Measurements from ENCODE around the gene DRD1.
"Not testable (repeated sequence)": the region's sequence is repeated elsewhere in the genome, so short reads cannot be mapped to it uniquely, and the experiment has no call there.

DRD1 gene

GRCh38 chr5:175466700-175467318, 22.8 kb upstream of the DRD1 start:
- peaks cover 4% of the 10 kb centered on the region; the same call in 1 of the 2 replicates for H3K27me3 ChIP-seq (ENCODE audit: insufficient read depth, low read length)

DNA sequence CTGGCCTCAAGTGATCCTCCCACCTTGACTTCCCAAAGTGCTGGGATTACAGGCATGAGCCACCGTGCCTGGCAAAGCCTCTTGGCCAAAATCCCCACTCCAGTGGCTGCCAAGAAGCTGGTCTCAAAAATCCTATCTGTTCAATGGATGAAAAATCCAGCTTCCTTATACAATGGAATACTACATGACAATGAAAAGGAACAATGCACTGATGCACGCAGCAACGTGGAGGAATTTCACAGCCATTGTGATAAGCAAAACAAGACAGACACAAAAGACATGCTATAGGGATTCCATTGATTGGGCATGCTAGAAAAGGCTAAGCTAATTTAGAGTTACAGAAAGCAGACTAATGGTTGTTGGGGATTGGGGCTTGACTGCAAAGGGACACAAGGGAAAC, 21.3 kb upstream of the DRD1 start:
- Histone ChIP-seq H3K9ac (ENCODE audit: low read depth, low read length) (no peak overlapping the region), H3K4me1 (ENCODE audit: insufficient read depth, low read length) (no peaks in the 10 kb centered on the region), H3K4me3 (ENCODE audit: low read length) (no peak overlapping the region), H3K9me3 (ENCODE audit: insufficient read depth, low read depth, low read length) (no peaks in the 10 kb centered on the region), H3K27me3 (ENCODE audit: insufficient read depth, low read length) (peaks cover 4% of the 10 kb centered on the region; the same call in 1 of the 2 replicates), H3K27ac (ENCODE audit: low read length) (no peak overlapping the region), H3K36me3 (ENCODE audit: insufficient read depth, low read depth, low read length) (no peaks in the 10 kb centered on the region)

More at GRCh38 chr5:175466700-175467318, 22.8 kb upstream of the DRD1 start:
- Histone ChIP-seq H3K4me3 (ENCODE audit: low read length) (no peak overlapping the region), H3K27ac (ENCODE audit: low read length) (no peak overlapping the region), H3K9ac (ENCODE audit: low read depth, low read length) (no peak overlapping the region), H3K9me3 (ENCODE audit: insufficient read depth, low read depth, low read length) (no peaks in the 10 kb centered on the region), H3K36me3 (ENCODE audit: insufficient read depth, low read depth, low read length) (no peaks in the 10 kb centered on the region), H3K4me1 (ENCODE audit: insufficient read depth, low read length) (no peaks in the 10 kb centered on the region)

DNA sequence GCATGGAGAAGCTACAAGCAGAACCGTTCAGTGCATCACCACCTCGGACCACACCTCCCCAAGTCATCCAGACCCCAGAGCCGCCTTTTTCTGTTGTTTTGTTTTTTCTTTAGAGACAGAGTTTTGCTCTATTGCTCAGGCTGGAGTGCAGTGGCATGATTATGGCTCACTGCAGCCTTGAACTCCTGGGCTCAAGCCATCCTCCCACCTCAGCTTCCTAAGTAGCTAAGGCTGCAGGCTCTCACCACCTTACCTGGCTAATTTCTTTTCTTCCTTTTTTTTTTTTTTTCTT, 20.9 kb upstream of the DRD1 start:
- no peaks in the 10 kb centered on the region for H3K36me3 ChIP-seq (ENCODE audit: insufficient read depth, low read depth, low read length)
- peaks cover 4% of the 10 kb centered on the region; the same call in 1 of the 2 replicates for H3K27me3 ChIP-seq (ENCODE audit: insufficient read depth, low read length)
- no peak overlapping the region for H3K4me3 ChIP-seq (ENCODE audit: low read length)
- H3K4me1 ChIP-seq (ENCODE audit: insufficient read depth, low read length) = no peaks in the 10 kb centered on the region
- no peak overlapping the region for H3K27ac ChIP-seq (ENCODE audit: low read length)
- no peak overlapping the region for H3K9ac ChIP-seq (ENCODE audit: low read depth, low read length)
- no peaks in the 10 kb centered on the region for H3K9me3 ChIP-seq (ENCODE audit: insufficient read depth, low read depth, low read length)

DNA sequence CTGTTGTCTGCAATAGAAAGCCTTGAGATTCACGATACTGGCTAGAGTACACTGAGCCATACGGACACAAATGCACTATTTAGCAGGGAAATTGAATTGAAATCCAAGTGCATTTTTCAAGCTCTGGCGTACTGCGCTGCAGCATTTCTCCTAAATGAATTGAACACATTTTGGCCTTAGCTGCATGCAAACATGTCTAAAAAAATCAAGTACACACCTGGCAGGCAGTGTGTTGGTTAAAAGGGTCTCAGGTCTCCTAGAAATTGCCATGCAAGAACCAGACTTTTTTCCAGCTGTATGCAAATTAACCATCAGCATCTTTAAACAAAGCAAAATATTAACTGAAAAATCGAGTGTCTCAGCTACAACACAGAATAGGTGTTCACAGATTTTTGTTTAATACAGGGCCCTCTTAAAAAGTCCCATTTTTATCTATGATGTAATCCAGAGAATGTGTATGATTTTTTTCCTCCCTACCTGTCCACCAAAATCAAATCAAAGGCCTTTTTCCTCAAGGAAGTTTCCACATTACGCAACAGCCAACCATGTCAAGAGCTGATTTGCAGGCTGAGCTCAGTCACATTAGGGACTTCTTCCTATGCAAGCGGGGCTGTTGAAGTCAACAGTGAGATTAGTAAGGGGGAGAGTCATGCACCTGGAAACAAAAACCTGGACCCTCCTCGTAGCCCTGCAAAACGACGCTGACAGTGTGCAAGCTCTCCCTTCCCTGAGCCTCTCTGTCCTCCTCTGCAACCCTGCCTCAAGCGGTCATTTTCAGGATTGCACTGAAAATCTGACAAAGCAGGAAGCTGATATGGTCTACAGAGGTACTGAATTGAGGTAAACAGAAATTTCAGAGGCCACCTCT, 20.3 kb upstream of the DRD1 start:
- H3K27ac ChIP-seq (ENCODE audit: low read length) = no peak overlapping the region
- peaks cover 4% of the 10 kb centered on the region; the same call in 1 of the 2 replicates for H3K27me3 ChIP-seq (ENCODE audit: insufficient read depth, low read length)
- H3K36me3 ChIP-seq (ENCODE audit: insufficient read depth, low read depth, low read length) = no peaks in the 10 kb centered on the region
- no peak overlapping the region for H3K4me3 ChIP-seq (ENCODE audit: low read length)
- H3K9ac ChIP-seq (ENCODE audit: low read depth, low read length) = no peak overlapping the region
- H3K9me3 ChIP-seq (ENCODE audit: insufficient read depth, low read depth, low read length) = no peaks in the 10 kb centered on the region
- no peaks in the 10 kb centered on the region for H3K4me1 ChIP-seq (ENCODE audit: insufficient read depth, low read length)

- Histone ChIP-seq H3K27me3 (ENCODE audit: insufficient read depth, low read length) (peaks cover 4% of the 10 kb centered on the region; the same call in 1 of the 2 replicates), H3K36me3 (ENCODE audit: insufficient read depth, low read depth, low read length) (no peaks in the 10 kb centered on the region), H3K4me3 (ENCODE audit: low read length) (no peak overlapping the region), H3K4me1 (ENCODE audit: insufficient read depth, low read length) (no peaks in the 10 kb centered on the region), H3K9ac (ENCODE audit: low read depth, low read length) (no peak overlapping the region), H3K27ac (ENCODE audit: low read length) (no peak overlapping the region), H3K9me3 (ENCODE audit: insufficient read depth, low read depth, low read length) (no peaks in the 10 kb centered on the region)
These were observed 19.7 kb upstream of the DRD1 start for GRCh38 chr5:175463641-175464040.

GRCh38 chr5:175461370-175461769, 17.4 kb upstream of the DRD1 start:
- no peaks in the 10 kb centered on the region for H3K9me3 ChIP-seq (ENCODE audit: insufficient read depth, low read depth, low read length)
- H3K36me3 ChIP-seq (ENCODE audit: insufficient read depth, low read depth, low read length) = no peaks in the 10 kb centered on the region
- no peak overlapping the region for H3K27ac ChIP-seq (ENCODE audit: low read length)
- no peak overlapping the region for H3K4me3 ChIP-seq (ENCODE audit: low read length)
- H3K9ac ChIP-seq (ENCODE audit: low read depth, low read length) = no peak overlapping the region
- H3K4me1 ChIP-seq (ENCODE audit: insufficient read depth, low read length) = no peaks in the 10 kb centered on the region
- H3K27me3 ChIP-seq (ENCODE audit: insufficient read depth, low read length) = peaks cover 3% of the 10 kb centered on the region; the same call in 1 of the 2 replicates

DNA sequence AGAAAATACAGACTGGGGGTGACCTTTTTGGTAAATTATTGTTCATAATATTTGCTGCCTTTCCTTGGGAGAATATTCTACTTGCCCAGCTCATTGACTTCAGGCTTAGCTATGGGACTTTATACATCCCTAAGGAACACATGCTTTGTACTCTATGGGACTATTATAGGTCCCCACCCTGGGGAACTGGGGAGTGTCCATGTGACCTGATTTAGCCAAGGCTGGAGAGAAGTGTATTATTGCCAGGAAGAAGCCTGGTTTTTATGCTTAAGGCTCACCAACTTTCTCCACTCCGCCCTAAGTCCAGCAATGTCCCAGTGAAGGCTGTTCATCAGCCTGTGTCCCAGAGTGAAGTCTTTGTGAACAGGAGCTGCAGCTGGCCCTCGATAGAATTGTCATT, 16.6 kb upstream of the DRD1 start:
- H3K4me3 ChIP-seq (ENCODE audit: low read length) = no peak overlapping the region
- H3K4me1 ChIP-seq (ENCODE audit: insufficient read depth, low read length) = no peaks in the 10 kb centered on the region
- no peaks in the 10 kb centered on the region for H3K27me3 ChIP-seq (ENCODE audit: insufficient read depth, low read length)

GRCh38 chr5:175460126-175460525, 16.1 kb upstream of the DRD1 start:
- Histone ChIP-seq H3K4me1 (ENCODE audit: insufficient read depth, low read length) (no peaks in the 10 kb centered on the region), H3K4me3 (ENCODE audit: low read length) (no peak overlapping the region), H3K27ac (ENCODE audit: low read length) (no peak overlapping the region), H3K27me3 (ENCODE audit: insufficient read depth, low read length) (no peaks in the 10 kb centered on the region), H3K9ac (ENCODE audit: low read depth, low read length) (no peak overlapping the region), H3K36me3 (ENCODE audit: insufficient read depth, low read depth, low read length) (no peaks in the 10 kb centered on the region), H3K9me3 (ENCODE audit: insufficient read depth, low read depth, low read length) (no peaks in the 10 kb centered on the region)

More for the DNA sequence above, 16.6 kb upstream of the DRD1 start:
- Histone ChIP-seq H3K27ac (ENCODE audit: low read length) (no peak overlapping the region), H3K36me3 (ENCODE audit: insufficient read depth, low read depth, low read length) (no peaks in the 10 kb centered on the region), H3K9ac (ENCODE audit: low read depth, low read length) (no peak overlapping the region), H3K9me3 (ENCODE audit: insufficient read depth, low read depth, low read length) (no peaks in the 10 kb centered on the region)

- H3K4me1 ChIP-seq (ENCODE audit: insufficient read depth, low read length) = no peaks in the 10 kb centered on the region
- no peak overlapping the region for H3K27ac ChIP-seq (ENCODE audit: low read length)
- no peak overlapping the region for H3K4me3 ChIP-seq (ENCODE audit: low read length)
- H3K36me3 ChIP-seq (ENCODE audit: insufficient read depth, low read depth, low read length) = no peaks in the 10 kb centered on the region
- H3K9ac ChIP-seq (ENCODE audit: low read depth, low read length) = no peak overlapping the region
- H3K9me3 ChIP-seq (ENCODE audit: insufficient read depth, low read depth, low read length) = no peaks in the 10 kb centered on the region
- H3K27me3 ChIP-seq (ENCODE audit: insufficient read depth, low read length) = no peaks in the 10 kb centered on the region; the same call in 1 of the 2 replicates
These were observed 13.5 kb upstream of the DRD1 start for GRCh38 chr5:175457466-175457865.

- Histone ChIP-seq H3K27ac (ENCODE audit: low read length) (no peak overlapping the region), H3K9me3 (ENCODE audit: insufficient read depth, low read depth, low read length) (no peaks in the 10 kb centered on the region), H3K4me1 (ENCODE audit: insufficient read depth, low read length) (no peaks in the 10 kb centered on the region), H3K36me3 (ENCODE audit: insufficient read depth, low read depth, low read length) (no peaks in the 10 kb centered on the region), H3K27me3 (ENCODE audit: insufficient read depth, low read length) (no peaks in the 10 kb centered on the region; the same call in 1 of the 2 replicates), H3K4me3 (ENCODE audit: low read length) (no peak overlapping the region), H3K9ac (ENCODE audit: low read depth, low read length) (no peak overlapping the region)
These were observed 12.2 kb upstream of the DRD1 start for GRCh38 chr5:175456105-175456742.

DNA sequence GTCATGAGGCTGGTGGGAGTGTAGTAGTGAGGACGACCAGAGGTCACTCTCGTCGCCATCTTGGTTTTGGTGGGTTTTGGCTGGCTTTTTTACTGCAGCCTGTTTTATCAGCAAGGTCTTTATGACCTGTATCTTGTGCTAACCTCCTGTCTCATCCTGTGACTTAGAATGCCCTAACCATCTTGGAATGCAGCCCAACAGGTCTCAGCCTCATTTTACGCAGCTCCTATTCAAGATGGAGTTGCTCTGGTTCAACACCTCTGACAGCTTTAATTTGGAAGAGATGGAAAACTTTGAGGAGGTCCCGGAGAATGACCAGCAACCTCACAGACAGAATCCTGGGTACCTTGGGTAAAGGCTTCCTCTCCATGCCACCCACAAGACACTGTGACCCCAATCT, 10.4 kb upstream of the DRD1 start:
- H3K27ac ChIP-seq (ENCODE audit: low read length); H3K4me1 ChIP-seq (ENCODE audit: insufficient read depth, low read length); H3K36me3 ChIP-seq (ENCODE audit: insufficient read depth, low read depth, low read length); H3K27me3 ChIP-seq (ENCODE audit: insufficient read depth, low read length); H3K9me3 ChIP-seq (ENCODE audit: insufficient read depth, low read depth, low read length); H3K4me3 ChIP-seq (ENCODE audit: low read length); H3K9ac ChIP-seq (ENCODE audit: low read depth, low read length): not testable (repeated sequence)

GRCh38 chr5:175452166-175452565, 8.2 kb upstream of the DRD1 start:
- Histone ChIP-seq H3K36me3 (ENCODE audit: insufficient read depth, low read depth, low read length) (no peaks in the 10 kb centered on the region), H3K27me3 (ENCODE audit: insufficient read depth, low read length) (peaks cover 13% of the 10 kb centered on the region), H3K4me1 (ENCODE audit: insufficient read depth, low read length) (peaks cover 7% of the 10 kb centered on the region; the same call in 1 of the 2 replicates), H3K27ac (ENCODE audit: low read length) (no peak overlapping the region), H3K9me3 (ENCODE audit: insufficient read depth, low read depth, low read length) (no peaks in the 10 kb centered on the region), H3K9ac (ENCODE audit: low read depth, low read length) (no peak overlapping the region), H3K4me3 (ENCODE audit: low read length) (no peak overlapping the region)
